ENCODE results near the gene IARS2. TPM values are rescaled to one million over a fixed set of nuclear protein-coding genes. Genes with fewer than 3 reads are reported as not detected.

Gene IARS2
- total and polyA plus RNA-seq, 2 donors (not counting 3 experiments of a cell fraction or from before 2014, with no cell fraction given) = 15.5 to 62.8 TPM

GRCh38 chr1:220170836-220171526 is 77.0 kb downstream of the IARS2 start:
- no peak overlapping the region for H3K4me2 ChIP-seq (ENCODE audit: insufficient read depth, low read length)
- no peak overlapping the region for H3K4me3 ChIP-seq (replicated peaks in 1 of 3; ENCODE audit: insufficient read depth in 1 of 3, low read depth in 1 of 3, low read length in 3 of 3)
- dilution Hi-C loops (cut with MboI; ENCODE audit: extremely low pct_ligation_motif_present, low sequenced_read_pairs) (no loop called here), intact Hi-C loops (cut with micrococcal nuclease) (no loop called here)
- peaks cover 13 to 17% of the 10 kb centered on the region in 2 experiments for H3K36me3 ChIP-seq (ENCODE audit: control insufficient read depth in 2 of 2, extremely low read depth in 1 of 2, insufficient read depth in 2 of 2, low read length in 2 of 2)
- ChIA-PET CTCF (no interaction called here), POLR2A (no interaction called here)
- TF ChIP-seq CTCF (IDR thresholded peaks at IDR 0.05; ENCODE audit: extremely low read depth in 1 of 2, insufficient read depth in 1 of 2, low read depth in 1 of 2, low read length in 2 of 2) (no peak), MYC (IDR thresholded peaks at IDR 0.05; ENCODE audit: low read depth, low read length) (no peak), GATA2 (IDR thresholded peaks at IDR 0.05; ENCODE audit: insufficient read depth, insufficient read length, low read depth, low read length) (no peak), JUN (IDR thresholded peaks at IDR 0.05; ENCODE audit: borderline replicate concordance, insufficient read depth, insufficient read length, low read depth) (no peak), POLR2AphosphoS5 (IDR thresholded peaks at IDR 0.05; ENCODE audit: insufficient read depth, low read depth, low read length) (no peak), EZH2 (IDR thresholded peaks at IDR 0.05; ENCODE audit: borderline replicate concordance, low read depth, low read length, severe bottlenecking) (no peak), POLR2A (IDR thresholded peaks at IDR 0.05; ENCODE audit: low read depth, low read length) (no peak), MAX (IDR thresholded peaks at IDR 0.05; ENCODE audit: insufficient read depth, insufficient read length) (no peak), FOS (IDR thresholded peaks at IDR 0.05; ENCODE audit: borderline replicate concordance, insufficient read depth, low read length) (no peak)
- H3K79me2 ChIP-seq (ENCODE audit: control insufficient read depth, insufficient read depth, low read length) = no peaks in the 10 kb centered on the region
- DNase-seq (ENCODE audit: low read depth, low spot score) = no peak
- no peak for FAIRE-seq
- H3K27ac ChIP-seq (ENCODE audit: insufficient read depth, low read depth, low read length) = no peak overlapping the region
- H3K9me3 ChIP-seq (replicated peaks; ENCODE audit: control insufficient read depth, insufficient read depth, low read length) = no peaks in the 10 kb centered on the region
- H2AFZ ChIP-seq (ENCODE audit: low read depth, low read length) = no peak overlapping the region
- H3K9me1 ChIP-seq (replicated peaks; ENCODE audit: control insufficient read depth, extremely low read depth, insufficient read depth, low read length) = no peaks in the 10 kb centered on the region
- no TSS peak for BruUV-seq (replicated peaks)
- no peaks in the 10 kb centered on the region for H3K4me1 ChIP-seq (ENCODE audit: control insufficient read depth, extremely low read depth, insufficient read depth, low read length)
- H3K9ac ChIP-seq (replicated peaks; ENCODE audit: extremely low read depth, insufficient read depth, low read length) = no peak overlapping the region
- H4K20me1 ChIP-seq (replicated peaks; ENCODE audit: control insufficient read depth, extremely low read depth, insufficient read depth, low read length) = no peaks in the 10 kb centered on the region
- no peaks in the 10 kb centered on the region for H3K27me3 ChIP-seq (ENCODE audit: control insufficient read depth in 2 of 2, insufficient read depth in 2 of 2, low read length in 2 of 2)

Measured in endothelial cell of umbilical vein (primary cell).